HEK293 (cell line): Measurements from ENCODE around the gene MMP21.

Experiments used
- CTCF ChIA-PET: fragments of 350-600 bp; formaldehyde crosslinking; extraction: SDS; loops from one replicate; lab custom pipeline; 2021; ENCODE audit warnings: antibody characterized with exemption; lab: Yijun Ruan, JAX
- POLR2A ChIA-PET: fragments of 300-600 bp; formaldehyde crosslinking; extraction: SDS; loops from one replicate; lab custom pipeline; 2020; ENCODE audit warnings: antibody characterized with exemption, inconsistent platforms; lab: Yijun Ruan, JAX
- H3K27ac ChIP-seq: fragments of 200-500 bp; sonication (Bioruptor generic); 2 replicates; pipeline ENCODE4 v1.5.1; 2014; ENCODE audit warnings: low read depth, low read length, control low read depth, inconsistent platforms; ENCODE audit errors: extremely low read depth
- H3K36me3 ChIP-seq, 2 experiments: fragments of 200-500 bp in 1 of 2; sonication (Bioruptor generic) in 1 of 2; 1 replicate in 1 of 2; 2 replicates in 1 of 2; pipeline ENCODE4 v1.5.1; 2014 to 2017; ENCODE audit warnings: inconsistent platforms in 2 of 2, low read length in 2 of 2; ENCODE audit not compliant: control insufficient read depth in 2 of 2, insufficient read depth in 1 of 2
- H3K4me1 ChIP-seq: fragments of 200-500 bp; sonication (Bioruptor generic); 2 replicates; pipeline ENCODE4 v1.5.1; 2014; ENCODE audit warnings: mild to moderate bottlenecking, low read length, inconsistent platforms; ENCODE audit not compliant: control insufficient read depth, insufficient read depth
- H3K4me3 ChIP-seq: 2 replicates; pipeline ENCODE4 v1.5.1; 2011; ENCODE audit warnings: low read depth, mild to moderate bottlenecking, control low read depth, low read length, moderate library complexity
- H3K9me3 ChIP-seq: fragments of 200-500 bp; sonication (Bioruptor generic); 2 replicates; pipeline ENCODE4 v1.5.1; 2014; ENCODE audit warnings: low read depth, low read length, inconsistent platforms; ENCODE audit not compliant: control insufficient read depth, insufficient read depth
- BCL11B ChIP-seq: fragments of 450-650 bp; formaldehyde crosslinking; IDR thresholded peaks from 2 replicates; pipeline ENCODE4 v1.5.1; 2016; ENCODE audit warnings: low read depth, missing biosample characterization, missing genetic modification characterization
- IKZF3 ChIP-seq: fragments of 450-650 bp; IDR thresholded peaks from 2 replicates; pipeline ENCODE4 v1.5.0; 2018; ENCODE audit warnings: missing biosample characterization, mild to moderate bottlenecking, missing genetic modification characterization, moderate library complexity
- SETDB1 ChIP-seq: IDR thresholded peaks from one replicate; pipeline ENCODE4 v1.6.1; 2017; ENCODE audit warnings: mild to moderate bottlenecking, low read length, moderate library complexity, mixed read lengths; ENCODE audit not compliant: insufficient read length
- SP2 ChIP-seq: fragments of 450-650 bp; formaldehyde crosslinking; IDR thresholded peaks from 2 replicates; pipeline ENCODE4 v1.5.1; 2016; ENCODE audit warnings: missing biosample characterization, missing genetic modification characterization
- ZNF585B ChIP-seq: fragments of 450-650 bp; formaldehyde crosslinking; IDR thresholded peaks from 2 replicates; pipeline ENCODE4 v1.5.1; 2016; ENCODE audit warnings: missing biosample characterization, missing genetic modification characterization
- ZNF664 ChIP-seq: fragments of 450-650 bp; formaldehyde crosslinking; IDR thresholded peaks from 2 replicates; pipeline ENCODE4 v1.5.1; 2016; ENCODE audit warnings: missing biosample characterization, missing genetic modification characterization
- TF ChIP-seq, protein P1 (sequence below): fragments of 450-650 bp; formaldehyde crosslinking; IDR thresholded peaks from 2 replicates; pipeline ENCODE4 v1.5.1; 2017; ENCODE audit warnings: missing biosample characterization, missing genetic modification characterization
- TF ChIP-seq, protein P2 (sequence below): fragments of 450-650 bp; formaldehyde crosslinking; IDR thresholded peaks from 2 replicates; pipeline ENCODE4 v1.5.1; 2017; ENCODE audit warnings: missing biosample characterization, missing genetic modification characterization
- TF ChIP-seq, protein P3 (sequence below): fragments of 450-650 bp; formaldehyde crosslinking; IDR thresholded peaks from 2 replicates; pipeline ENCODE4 v1.5.1; 2016; ENCODE audit warnings: missing biosample characterization, missing genetic modification characterization
- TF ChIP-seq, protein P4 (sequence below): fragments of 450-650 bp; formaldehyde crosslinking; IDR thresholded peaks from 2 replicates; pipeline ENCODE4 v1.5.1; 2016; ENCODE audit warnings: missing biosample characterization, missing genetic modification characterization
- TF ChIP-seq, protein P5 (sequence below): fragments of 450-650 bp; formaldehyde crosslinking; IDR thresholded peaks from 2 replicates; pipeline ENCODE4 v1.5.1; 2016; ENCODE audit warnings: missing biosample characterization, missing genetic modification characterization
- TF ChIP-seq, protein P6 (sequence below): fragments of 450-650 bp; formaldehyde crosslinking; optimal IDR thresholded peaks from 2 replicates; pipeline ENCODE3; 2016; ENCODE audit warnings: missing biosample characterization, mild to moderate bottlenecking, missing genetic modification characterization

MMP21 gene

DNA sequence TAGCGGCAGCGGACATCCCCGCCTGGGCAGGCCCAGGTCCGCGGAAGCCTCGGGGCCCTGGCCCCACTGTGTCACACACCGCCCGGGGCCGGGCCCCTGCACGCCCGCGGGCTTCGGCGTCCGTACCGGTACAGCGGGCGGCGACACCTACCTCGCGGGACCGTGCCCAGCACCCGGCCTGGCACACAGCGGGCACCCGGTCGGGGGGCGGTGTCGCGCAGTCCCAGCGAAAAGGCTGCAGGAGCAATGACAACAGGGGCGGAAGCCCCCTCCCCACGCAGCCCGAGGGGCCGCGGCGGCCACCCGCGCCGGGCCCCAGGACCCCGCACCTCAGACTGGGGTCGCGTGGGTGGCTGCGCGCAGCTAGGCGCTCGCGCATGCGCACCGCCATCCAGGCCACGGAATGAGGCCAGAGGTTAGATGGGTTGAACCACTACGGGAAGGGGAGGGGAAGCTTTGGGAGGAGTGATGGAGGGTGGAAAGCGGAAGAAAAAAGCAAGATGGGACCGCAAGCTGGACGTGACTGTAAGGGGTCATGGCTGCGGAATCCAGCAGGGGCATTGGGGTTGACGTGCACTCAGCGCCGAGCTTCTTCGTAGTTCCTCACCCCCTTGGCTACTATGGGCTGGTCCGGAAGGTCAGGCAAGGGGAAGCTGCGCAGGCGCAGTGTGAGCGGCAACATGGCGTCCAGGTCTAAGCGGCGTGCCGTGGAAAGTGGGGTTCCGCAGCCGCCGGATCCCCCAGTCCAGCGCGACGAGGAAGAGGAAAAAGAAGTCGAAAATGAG is 47.4 kb upstream of the MMP21 start, which contains the start of the genes BCCIP and UROS (continued):
- TF ChIP-seq, protein P1, sequence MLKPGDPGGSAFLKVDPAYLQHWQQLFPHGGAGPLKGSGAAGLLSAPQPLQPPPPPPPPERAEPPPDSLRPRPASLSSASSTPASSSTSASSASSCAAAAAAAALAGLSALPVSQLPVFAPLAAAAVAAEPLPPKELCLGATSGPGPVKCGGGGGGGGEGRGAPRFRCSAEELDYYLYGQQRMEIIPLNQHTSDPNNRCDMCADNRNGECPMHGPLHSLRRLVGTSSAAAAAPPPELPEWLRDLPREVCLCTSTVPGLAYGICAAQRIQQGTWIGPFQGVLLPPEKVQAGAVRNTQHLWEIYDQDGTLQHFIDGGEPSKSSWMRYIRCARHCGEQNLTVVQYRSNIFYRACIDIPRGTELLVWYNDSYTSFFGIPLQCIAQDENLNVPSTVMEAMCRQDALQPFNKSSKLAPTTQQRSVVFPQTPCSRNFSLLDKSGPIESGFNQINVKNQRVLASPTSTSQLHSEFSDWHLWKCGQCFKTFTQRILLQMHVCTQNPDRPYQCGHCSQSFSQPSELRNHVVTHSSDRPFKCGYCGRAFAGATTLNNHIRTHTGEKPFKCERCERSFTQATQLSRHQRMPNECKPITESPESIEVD (tag by site-specific recombination) = no peak; the same call in 1 of the 2 replicates
- TF ChIP-seq, protein P2, sequence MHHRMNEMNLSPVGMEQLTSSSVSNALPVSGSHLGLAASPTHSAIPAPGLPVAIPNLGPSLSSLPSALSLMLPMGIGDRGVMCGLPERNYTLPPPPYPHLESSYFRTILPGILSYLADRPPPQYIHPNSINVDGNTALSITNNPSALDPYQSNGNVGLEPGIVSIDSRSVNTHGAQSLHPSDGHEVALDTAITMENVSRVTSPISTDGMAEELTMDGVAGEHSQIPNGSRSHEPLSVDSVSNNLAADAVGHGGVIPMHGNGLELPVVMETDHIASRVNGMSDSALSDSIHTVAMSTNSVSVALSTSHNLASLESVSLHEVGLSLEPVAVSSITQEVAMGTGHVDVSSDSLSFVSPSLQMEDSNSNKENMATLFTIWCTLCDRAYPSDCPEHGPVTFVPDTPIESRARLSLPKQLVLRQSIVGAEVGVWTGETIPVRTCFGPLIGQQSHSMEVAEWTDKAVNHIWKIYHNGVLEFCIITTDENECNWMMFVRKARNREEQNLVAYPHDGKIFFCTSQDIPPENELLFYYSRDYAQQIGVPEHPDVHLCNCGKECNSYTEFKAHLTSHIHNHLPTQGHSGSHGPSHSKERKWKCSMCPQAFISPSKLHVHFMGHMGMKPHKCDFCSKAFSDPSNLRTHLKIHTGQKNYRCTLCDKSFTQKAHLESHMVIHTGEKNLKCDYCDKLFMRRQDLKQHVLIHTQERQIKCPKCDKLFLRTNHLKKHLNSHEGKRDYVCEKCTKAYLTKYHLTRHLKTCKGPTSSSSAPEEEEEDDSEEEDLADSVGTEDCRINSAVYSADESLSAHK = 0 out of 2 replicates have a peak, but pooled peaks have one; percentile 45
- TF ChIP-seq SP2 (tag by site-specific recombination) (peak; percentile 48), SETDB1 (no peak), ZNF664 (tag by site-specific recombination) (no peak), BCL11B (tag by site-specific recombination) (no peak; the same call in 1 of the 2 replicates), IKZF3 (tag by site-specific recombination) (0 out of 2 replicates have a peak, but pooled peaks have one; percentile 8)
- TF ChIP-seq, protein P3, sequence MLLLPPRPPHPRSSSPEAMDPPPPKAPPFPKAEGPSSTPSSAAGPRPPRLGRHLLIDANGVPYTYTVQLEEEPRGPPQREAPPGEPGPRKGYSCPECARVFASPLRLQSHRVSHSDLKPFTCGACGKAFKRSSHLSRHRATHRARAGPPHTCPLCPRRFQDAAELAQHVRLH (tag by site-specific recombination) = peak; percentile 91
- TF ChIP-seq, protein P4, sequence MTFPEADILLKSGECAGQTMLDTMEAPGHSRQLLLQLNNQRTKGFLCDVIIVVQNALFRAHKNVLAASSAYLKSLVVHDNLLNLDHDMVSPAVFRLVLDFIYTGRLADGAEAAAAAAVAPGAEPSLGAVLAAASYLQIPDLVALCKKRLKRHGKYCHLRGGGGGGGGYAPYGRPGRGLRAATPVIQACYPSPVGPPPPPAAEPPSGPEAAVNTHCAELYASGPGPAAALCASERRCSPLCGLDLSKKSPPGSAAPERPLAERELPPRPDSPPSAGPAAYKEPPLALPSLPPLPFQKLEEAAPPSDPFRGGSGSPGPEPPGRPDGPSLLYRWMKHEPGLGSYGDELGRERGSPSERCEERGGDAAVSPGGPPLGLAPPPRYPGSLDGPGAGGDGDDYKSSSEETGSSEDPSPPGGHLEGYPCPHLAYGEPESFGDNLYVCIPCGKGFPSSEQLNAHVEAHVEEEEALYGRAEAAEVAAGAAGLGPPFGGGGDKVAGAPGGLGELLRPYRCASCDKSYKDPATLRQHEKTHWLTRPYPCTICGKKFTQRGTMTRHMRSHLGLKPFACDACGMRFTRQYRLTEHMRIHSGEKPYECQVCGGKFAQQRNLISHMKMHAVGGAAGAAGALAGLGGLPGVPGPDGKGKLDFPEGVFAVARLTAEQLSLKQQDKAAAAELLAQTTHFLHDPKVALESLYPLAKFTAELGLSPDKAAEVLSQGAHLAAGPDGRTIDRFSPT = peak; percentile 92
- TF ChIP-seq, protein P5, sequence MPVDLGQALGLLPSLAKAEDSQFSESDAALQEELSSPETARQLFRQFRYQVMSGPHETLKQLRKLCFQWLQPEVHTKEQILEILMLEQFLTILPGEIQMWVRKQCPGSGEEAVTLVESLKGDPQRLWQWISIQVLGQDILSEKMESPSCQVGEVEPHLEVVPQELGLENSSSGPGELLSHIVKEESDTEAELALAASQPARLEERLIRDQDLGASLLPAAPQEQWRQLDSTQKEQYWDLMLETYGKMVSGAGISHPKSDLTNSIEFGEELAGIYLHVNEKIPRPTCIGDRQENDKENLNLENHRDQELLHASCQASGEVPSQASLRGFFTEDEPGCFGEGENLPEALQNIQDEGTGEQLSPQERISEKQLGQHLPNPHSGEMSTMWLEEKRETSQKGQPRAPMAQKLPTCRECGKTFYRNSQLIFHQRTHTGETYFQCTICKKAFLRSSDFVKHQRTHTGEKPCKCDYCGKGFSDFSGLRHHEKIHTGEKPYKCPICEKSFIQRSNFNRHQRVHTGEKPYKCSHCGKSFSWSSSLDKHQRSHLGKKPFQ (tag by site-specific recombination) = no peak
- TF ChIP-seq, protein P6, sequence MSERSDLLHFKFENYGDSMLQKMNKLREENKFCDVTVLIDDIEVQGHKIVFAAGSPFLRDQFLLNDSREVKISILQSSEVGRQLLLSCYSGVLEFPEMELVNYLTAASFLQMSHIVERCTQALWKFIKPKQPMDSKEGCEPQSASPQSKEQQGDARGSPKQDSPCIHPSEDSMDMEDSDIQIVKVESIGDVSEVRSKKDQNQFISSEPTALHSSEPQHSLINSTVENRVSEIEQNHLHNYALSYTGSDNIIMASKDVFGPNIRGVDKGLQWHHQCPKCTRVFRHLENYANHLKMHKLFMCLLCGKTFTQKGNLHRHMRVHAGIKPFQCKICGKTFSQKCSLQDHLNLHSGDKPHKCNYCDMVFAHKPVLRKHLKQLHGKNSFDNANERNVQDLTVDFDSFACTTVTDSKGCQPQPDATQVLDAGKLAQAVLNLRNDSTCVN (tag by site-specific recombination) = peak; percentile 92

DNA sequence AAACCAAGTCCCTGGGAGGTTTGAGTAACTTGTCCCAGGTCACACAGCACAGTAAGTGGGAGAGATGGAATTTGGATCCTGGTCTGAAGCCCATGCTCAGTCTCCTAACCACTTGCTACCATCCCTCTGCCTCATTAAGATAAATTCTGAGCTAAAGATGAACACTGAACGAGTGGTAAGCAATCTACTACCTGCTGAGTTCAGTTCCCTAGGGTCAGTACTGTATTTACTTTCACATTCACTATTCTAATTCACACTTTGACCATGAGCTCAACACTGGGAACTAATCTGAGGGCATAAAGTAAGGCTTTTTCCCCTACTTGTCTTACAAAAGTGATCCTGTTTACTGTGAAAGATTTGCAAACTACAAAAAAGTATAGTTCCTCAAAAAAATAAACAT is 45.1 kb upstream of the MMP21 start:
- H3K4me3 ChIP-seq = no peak overlapping the region
- POLR2A ChIA-PET = no interaction called here

More for the DNA sequence above, 45.1 kb upstream of the MMP21 start:
- no peak overlapping the region for H3K27ac ChIP-seq
- H3K4me1 ChIP-seq = peaks cover 10% of the 10 kb centered on the region; the same call in 1 of the 2 replicates
- no peak for TF ChIP-seq ZNF585B (tag by site-specific recombination)
- TF ChIP-seq, all 188 proteins: peak for 0
- Histone ChIP-seq H3K9me3 (no peaks in the 10 kb centered on the region), H3K36me3 (peaks cover 0 to 20% of the 10 kb centered on the region in 2 experiments; a peak in 1 of 3 replicates)
- CTCF ChIA-PET = no interaction called here
